Mesodermal cell (in vitro differentiated cells): ENCODE results near the gene HLF.

Experiments
- H3K27ac ChIP-seq: 2 replicates; pipeline ENCODE4 v1.7.0; 2013; ENCODE audit warnings: mild to moderate bottlenecking, low read depth, low read length, moderate library complexity; ENCODE audit not compliant: severe bottlenecking
- H3K36me3 ChIP-seq: 2 replicates; pipeline ENCODE4 v1.7.1; 2013; ENCODE audit warnings: mild to moderate bottlenecking, low read length, moderate library complexity; ENCODE audit not compliant: control insufficient read depth, insufficient read depth
- H3K4me1 ChIP-seq: one replicate; pipeline ENCODE4 v1.7.1; 2013; ENCODE audit warnings: mild to moderate bottlenecking, low read length; ENCODE audit not compliant: insufficient read depth, control insufficient read depth, poor library complexity, severe bottlenecking
- H3K4me3 ChIP-seq: 2 replicates; pipeline ENCODE4 v1.7.0; 2013; ENCODE audit warnings: low read length, control low read depth, mild to moderate bottlenecking; ENCODE audit not compliant: insufficient read depth, poor library complexity, severe bottlenecking; ENCODE audit errors: extremely low read depth
- H3K9me3 ChIP-seq: 2 replicates; pipeline ENCODE4 v1.7.1; 2013; ENCODE audit warnings: mild to moderate bottlenecking, low read length, moderate library complexity; ENCODE audit not compliant: control insufficient read depth
- WGBS, 2 experiments: methylation state at CpG; one replicate each; pipeline ENCODE4 v1.1.5; 2013; ENCODE audit warnings: missing lambda C conversion rate in 2 of 2; ENCODE audit not compliant: insufficient coverage in 2 of 2; 5-methylcytosine and 5-hydroxymethylcytosine counted together

HLF gene

DNA sequence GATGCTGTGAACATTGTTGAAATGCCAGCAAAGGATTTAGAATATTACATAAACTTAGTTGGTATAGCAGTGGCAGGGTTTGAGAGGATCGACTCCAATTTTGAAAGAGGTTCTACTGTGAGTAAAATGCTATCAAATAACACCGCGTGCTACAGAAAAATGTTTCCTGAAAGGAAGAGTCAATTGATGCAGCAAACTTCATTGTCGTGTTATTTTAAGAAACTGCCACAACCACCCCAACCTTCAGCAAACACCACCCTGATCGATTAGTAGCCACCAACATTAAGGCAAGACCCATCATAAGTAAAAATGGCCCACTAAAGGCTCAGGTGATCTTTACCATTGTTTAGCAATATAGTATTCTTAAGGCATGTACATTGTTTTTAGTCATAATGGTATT, 27.3 kb downstream of the HLF start:
- no peak overlapping the region for H3K4me3 ChIP-seq
- WGBS, 2 experiments, result 92 to 100% methylated on average over 2 to 3 of the region's 5 CpGs
- H3K4me1 ChIP-seq, result no peaks in the 10 kb centered on the region
- H3K36me3 ChIP-seq, result no peaks in the 10 kb centered on the region
- H3K9me3 ChIP-seq, result no peaks in the 10 kb centered on the region
- no peak overlapping the region for H3K27ac ChIP-seq

DNA sequence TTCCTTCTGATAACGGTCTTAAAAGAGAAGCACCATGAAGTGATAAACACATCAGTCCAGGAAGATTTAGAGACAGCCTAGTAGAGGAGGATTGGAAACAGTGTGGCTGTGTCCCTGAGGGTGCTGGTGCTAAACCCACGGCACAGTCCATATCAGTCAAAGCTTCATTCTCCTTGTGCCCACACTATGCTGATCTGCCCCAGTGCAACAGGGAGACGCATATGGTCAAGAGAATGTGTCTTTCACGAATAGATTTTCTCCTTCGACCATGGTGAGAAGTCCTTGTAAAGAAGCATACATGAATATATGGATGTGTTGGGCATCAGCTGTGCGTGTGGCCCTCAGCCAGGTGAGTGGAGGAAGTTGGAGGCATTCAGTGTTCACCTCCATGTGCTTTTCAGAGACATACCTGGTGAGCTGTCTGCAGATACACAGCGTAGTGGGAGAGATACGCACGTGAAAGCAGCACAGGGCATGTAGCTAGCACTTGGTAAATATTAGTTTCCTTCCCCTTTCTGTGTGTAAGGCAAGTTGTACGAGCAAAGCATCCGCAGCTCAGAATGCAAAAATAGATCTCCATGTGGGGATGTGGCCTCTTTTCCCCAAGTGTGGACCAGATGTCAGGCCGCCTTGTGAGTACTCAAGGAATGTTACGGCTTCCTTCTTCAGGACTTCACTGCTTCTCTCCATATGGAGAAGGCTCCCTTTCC, 29.4 kb downstream of the HLF start:
- H3K9me3 ChIP-seq, result no peaks in the 10 kb centered on the region
- no peaks in the 10 kb centered on the region for H3K4me1 ChIP-seq
- 94 to 96% methylated on average over 8 to 13 of the region's 13 CpGs for WGBS, 2 experiments
- H3K36me3 ChIP-seq, result no peaks in the 10 kb centered on the region
- H3K4me3 ChIP-seq, result no peak overlapping the region
- H3K27ac ChIP-seq, result no peak overlapping the region

DNA sequence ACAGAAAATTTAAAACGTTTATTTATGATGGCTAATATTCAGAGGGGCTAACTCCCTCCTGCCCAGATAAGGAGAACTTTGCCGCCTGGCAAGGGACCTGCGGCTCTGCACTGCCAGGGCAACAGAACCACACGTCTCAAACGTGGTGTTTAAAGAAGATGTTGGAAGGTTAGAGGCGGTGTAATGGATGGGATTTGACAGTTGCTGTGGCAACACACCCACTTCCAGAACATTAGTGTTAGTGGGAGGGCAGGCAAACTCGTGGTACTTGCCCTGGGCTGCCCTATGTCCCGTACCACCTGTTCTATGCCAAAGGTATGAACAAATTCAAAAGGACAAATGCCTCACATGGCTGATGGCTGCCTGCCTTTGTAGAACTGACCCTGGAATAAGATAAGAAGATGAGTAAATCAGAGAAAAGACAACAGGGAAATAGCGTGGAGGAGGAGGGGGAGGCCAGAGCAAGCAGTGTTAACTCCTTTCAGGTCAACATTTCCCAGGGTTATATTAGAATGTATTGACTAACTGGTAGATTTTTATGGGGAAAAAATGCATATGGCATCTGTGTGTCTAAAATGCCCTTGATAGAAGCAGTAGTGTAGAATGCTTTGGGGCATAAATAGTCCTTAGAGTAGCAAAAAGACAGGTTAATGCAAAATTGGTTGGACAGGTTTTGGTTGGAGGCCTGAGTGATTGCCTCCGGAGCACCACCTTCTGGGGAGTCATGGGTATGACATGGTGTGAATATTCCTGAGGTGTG, 30.8 kb downstream of the HLF start:
- Histone ChIP-seq H3K36me3 (no peaks in the 10 kb centered on the region), H3K9me3 (no peaks in the 10 kb centered on the region), H3K4me1 (no peaks in the 10 kb centered on the region), H3K27ac (no peak overlapping the region), H3K4me3 (no peak overlapping the region)
- WGBS, 2 experiments, result 69 to 73% methylated on average over 4 to 10 of the region's 10 CpGs

DNA sequence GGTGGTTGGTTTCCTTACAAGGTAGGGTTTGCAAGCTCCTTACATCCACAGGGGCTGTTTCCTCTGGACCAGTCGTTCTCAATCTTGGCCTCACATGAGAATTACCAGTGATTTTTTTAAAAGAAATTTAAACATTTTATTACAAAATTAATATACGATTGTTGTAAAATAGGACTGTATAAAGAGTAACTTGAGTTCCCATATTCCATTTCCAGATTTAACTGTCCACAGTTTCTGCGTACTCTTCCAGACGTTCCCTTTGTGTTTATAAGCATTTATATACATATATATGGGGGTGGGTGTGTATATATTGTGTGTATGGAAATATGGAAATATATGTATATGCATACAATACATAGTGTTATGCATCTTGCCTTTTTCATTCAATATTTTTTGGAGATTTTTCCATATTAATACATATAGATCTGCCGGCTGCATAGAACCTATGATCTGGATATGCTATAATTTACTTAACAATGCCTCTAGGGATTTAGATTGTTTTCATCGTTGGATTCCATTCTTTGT, 31.5 kb downstream of the HLF start:
- WGBS, 2 experiments, result no CpG with 5 or more reads among the region's 6 CpGs
- Histone ChIP-seq H3K4me3 (no peak overlapping the region), H3K9me3 (no peaks in the 10 kb centered on the region), H3K4me1 (no peaks in the 10 kb centered on the region), H3K27ac (no peak overlapping the region), H3K36me3 (no peaks in the 10 kb centered on the region)

DNA sequence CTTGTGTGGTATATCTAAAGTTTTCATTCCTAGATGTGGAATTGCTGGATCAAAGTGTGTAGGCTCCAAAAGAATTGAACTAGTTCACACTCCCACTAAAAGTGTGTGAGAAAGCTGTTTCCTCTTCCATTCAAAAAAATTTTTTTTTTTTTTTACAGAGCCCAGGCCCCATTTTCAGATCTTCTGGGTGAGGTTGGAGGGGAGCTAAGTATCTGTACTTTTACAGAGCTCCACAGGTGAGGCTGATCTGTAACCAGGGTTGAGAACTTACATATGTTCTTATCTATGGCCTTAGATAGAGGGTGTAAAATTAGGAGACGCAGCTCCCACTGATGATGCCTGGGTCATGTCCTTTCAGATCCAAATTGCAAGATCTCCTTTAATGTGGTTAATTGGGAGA, 31.9 kb downstream of the HLF start:
- Histone ChIP-seq H3K4me1 (no peaks in the 10 kb centered on the region), H3K9me3 (no peaks in the 10 kb centered on the region), H3K4me3 (no peak overlapping the region), H3K36me3 (no peaks in the 10 kb centered on the region), H3K27ac (no peak overlapping the region)
- WGBS, 2 experiments, result 100% methylated on average over 1 of the region's 1 CpG; no CpG with 5 or more reads in 1 of the 2 experiments

DNA sequence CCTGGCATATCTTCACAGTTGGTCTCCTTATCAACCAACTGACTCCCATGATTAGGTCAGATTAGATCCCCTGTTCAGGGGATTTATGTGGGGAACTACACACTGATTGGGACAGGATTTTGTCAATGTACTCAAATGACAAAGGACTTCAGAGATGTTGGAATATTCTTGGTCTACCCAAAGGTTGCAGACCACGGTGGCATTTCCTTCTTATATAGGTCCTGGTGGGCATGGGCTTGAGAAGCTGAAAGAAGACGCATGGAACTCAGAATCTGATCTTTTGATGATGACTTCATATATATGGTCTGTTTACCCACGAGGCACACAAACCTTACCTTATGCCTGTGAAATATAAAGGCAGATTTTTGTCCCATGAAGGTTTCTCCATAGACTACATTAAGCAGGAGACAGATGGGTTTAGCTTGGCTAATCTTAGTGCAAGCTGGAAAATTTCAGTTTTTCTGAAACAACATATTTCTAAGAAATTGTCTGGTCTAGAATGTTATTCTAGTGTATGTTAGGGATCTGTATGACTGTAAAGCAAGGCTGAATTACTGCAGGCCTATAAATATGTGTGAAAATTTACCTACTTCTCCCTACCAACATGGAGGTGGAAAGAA, 33.5 kb downstream of the HLF start:
- Histone ChIP-seq H3K4me3 (no peak overlapping the region), H3K36me3 (no peaks in the 10 kb centered on the region), H3K27ac (no peak overlapping the region), H3K4me1 (no peaks in the 10 kb centered on the region), H3K9me3 (no peaks in the 10 kb centered on the region)
- WGBS, 2 experiments, result 83 to 100% methylated on average over 1 to 3 of the region's 3 CpGs

DNA sequence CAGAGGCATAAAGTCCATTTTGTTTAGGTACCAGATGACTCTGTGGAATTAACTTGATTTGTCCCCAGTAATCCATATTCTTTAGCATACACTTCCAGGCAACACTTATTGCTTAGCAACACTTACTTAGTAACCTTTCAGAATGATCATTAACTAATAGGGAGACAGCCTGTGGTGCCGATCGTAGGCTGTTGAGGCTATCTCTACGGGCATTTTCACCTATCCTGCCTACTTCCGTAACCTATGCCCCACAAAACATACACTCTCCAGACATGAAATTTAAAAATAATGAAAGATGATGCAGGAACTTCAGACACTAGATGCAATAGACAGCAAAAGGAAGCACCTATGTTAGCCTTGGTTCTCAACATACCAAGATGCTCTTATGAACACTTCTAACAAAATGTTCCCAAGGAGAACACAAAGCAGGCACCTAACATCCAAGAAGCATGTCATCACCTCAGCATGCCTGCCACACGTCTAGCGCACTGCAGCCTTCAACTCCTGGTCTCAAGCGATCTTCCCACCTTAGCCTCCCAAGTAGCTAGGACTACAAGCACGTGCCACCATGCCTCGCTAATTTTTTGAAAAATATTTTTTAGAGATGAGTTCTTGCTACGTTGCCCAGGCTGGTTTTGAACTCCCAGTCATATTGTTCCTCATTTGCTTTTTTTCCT, 34.5 kb downstream of the HLF start:
- no peaks in the 10 kb centered on the region for H3K9me3 ChIP-seq
- H3K36me3 ChIP-seq, result no peaks in the 10 kb centered on the region
- H3K27ac ChIP-seq, result no peak overlapping the region
- WGBS, 2 experiments, result 74 to 87% methylated on average over 3 to 5 of the region's 10 CpGs
- H3K4me3 ChIP-seq, result no peak overlapping the region
- no peaks in the 10 kb centered on the region for H3K4me1 ChIP-seq

DNA sequence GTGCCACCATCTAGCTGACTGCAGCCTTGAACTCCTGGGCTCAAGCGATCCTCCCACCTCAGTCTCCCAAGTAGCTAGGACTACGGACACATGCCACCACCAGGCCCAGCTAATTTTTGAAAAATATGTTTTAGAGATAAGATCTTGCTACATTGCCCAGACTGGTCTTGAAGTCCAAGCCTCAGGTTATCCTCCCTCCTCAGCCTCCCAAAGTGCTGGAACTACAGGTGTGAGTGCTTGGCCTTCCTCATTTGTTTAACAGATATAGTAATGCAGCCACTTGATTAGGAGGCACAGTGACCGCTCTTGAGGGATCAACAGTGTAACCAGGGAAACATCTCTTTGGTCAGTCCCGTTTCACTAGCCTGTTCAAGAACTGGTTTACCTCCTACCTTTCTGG, 35.1 kb downstream of the HLF start:
- H3K4me3 ChIP-seq, result no peak overlapping the region
- H3K9me3 ChIP-seq, result no peaks in the 10 kb centered on the region
- H3K27ac ChIP-seq, result no peak overlapping the region
- WGBS, 2 experiments, result 81 to 100% methylated on average over 2 of the region's 4 CpGs
- H3K4me1 ChIP-seq, result no peaks in the 10 kb centered on the region
- no peaks in the 10 kb centered on the region for H3K36me3 ChIP-seq

DNA sequence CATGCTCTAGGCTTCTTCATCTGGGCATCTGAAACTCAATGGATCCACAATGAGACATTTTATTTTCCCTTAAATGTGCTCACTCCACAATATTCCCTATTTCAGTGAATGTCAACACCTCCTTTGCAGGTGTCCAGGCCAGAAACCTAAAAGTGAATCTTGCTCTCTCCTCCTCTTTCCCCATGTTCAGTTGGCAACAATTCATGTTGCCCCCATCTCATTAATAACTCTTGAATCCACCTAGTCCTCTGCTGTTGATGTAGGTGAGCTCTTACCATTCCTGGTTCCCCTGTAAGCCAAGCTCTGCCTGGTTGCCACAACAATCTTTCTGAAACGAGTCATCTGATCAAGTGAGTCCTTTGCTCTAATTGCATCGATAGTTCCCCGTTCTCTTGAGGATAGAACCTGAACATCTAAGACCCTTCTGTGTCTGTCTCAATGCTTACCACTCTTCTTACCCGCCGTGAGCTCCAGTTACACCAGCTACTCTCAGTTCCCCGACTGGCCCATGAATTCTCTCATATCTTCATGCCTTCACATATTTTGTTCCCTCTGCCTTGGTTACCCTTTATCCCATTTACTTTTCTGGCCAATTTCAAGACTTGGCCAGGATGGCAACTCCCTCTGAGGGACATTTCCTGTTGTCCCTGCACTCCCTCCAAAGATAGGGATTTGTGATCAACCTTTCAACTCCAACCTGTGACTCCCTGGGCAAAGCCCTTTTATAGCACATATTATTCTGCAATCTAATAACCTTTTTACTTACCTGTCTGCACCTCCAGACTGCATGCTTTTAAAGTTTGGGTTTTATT, 35.9 kb downstream of the HLF start:
- H3K4me1 ChIP-seq, result no peaks in the 10 kb centered on the region
- 83 to 89% methylated on average over 6 of the region's 6 CpGs for WGBS, 2 experiments
- H3K36me3 ChIP-seq, result no peaks in the 10 kb centered on the region
- no peak overlapping the region for H3K4me3 ChIP-seq
- H3K27ac ChIP-seq, result no peak overlapping the region
- H3K9me3 ChIP-seq, result no peaks in the 10 kb centered on the region
